ENCODE data around the gene RAB7A. TPM values are rescaled to one million over a fixed set of nuclear protein-coding genes. Genes with fewer than 3 reads are reported as not detected.

RAB7A gene
- 194 TPM for total RNA-seq

- peak; percentile 99 for DNase-seq (ENCODE audit: low spot score)
Measured at GRCh38 chr3:128726023-128727016, at the start of gene RAB7A. Gene RAB7A (plus strand): TSS chr3:128726183. CDS start chr3:128795368, 69,185 bp downstream.

GRCh38 chr3:128679338-128679737 lies 46.6 kb upstream of the RAB7A start:
- DNase-seq (ENCODE audit: low spot score), result no peak

- DNase-seq (ENCODE audit: low spot score), result peak; percentile 98
Measured at GRCh38 chr3:128680603-128681368, 45.2 kb upstream of the RAB7A start.

DNA sequence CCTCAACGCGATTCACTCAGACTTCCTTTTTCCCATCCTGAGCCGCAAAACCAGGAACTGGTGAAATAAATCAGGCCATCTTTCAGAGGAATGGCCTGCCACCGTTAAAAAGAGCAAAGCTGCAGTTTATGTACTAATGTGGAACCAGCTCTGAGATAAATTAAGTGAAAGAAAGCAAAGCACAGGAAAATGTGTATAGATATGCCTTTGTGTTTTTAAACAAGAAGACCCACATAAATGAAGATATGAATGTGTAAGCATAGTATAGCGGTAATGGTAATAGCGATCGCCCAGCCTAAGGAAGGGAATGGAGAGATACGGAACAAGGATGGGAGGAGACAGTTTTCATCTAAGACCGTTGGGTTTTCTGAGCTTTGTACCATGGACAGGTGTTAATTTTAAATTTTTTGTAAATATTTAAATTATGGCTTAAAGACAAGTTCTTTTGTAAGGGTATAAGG lies 44.6 kb upstream of the RAB7A start:
- DNase-seq (ENCODE audit: low spot score), result no peak

DNA sequence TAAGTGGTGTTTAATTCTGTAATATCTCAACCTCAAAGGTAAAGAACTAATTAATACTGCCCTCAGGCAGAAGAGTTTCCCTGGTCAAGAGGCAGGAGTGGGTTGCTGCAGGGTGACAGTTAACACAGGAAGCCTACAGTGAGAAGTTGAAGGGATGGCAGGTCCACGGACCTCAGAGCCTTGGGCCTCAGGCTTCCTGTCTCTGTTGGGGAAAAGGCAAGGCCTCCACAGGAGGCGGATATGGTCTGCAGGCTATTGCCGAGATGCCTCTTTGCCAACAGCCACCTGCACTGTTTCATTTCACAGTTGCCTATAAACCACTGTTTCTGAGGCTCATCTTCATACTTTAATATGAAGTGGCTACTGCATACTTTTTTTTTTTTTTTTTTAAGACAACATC lies 42.0 kb upstream of the RAB7A start:
- DNase-seq (ENCODE audit: low spot score), result no peak

- no peak for DNase-seq (ENCODE audit: low spot score)
Measured at GRCh38 chr3:128684986-128685726, 40.8 kb upstream of the RAB7A start.

DNA sequence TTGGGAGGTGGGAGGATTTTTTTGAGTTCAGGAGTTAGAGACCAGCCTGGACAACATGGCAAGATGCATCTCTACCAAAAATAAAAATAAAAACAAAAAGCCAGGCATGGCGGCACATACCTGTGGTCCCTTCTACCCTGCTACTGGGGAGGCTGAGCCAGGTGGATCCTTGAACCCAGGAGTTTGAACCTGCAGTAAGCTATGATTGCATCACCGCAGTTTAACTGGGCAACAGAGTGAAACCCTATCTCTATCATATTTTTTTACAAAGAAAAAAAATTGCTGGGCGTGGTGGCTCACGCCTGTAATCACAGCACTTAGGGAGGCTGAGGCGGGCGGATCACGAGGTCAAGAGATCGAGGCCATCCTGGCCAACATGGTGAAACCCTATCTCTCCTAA lies 39.5 kb upstream of the RAB7A start:
- no peak for DNase-seq (ENCODE audit: low spot score)

- no peak for DNase-seq (ENCODE audit: low spot score)
Measured at GRCh38 chr3:128689060-128689459, 36.9 kb upstream of the RAB7A start.

GRCh38 chr3:128693696-128694095 lies 32.3 kb upstream of the RAB7A start:
- DNase-seq (ENCODE audit: low spot score), result no peak

GRCh38 chr3:128697341-128697740 lies 28.6 kb upstream of the RAB7A start:
- no peak for DNase-seq (ENCODE audit: low spot score)

GRCh38 chr3:128698211-128699047 lies 27.6 kb upstream of the RAB7A start:
- no peak for DNase-seq (ENCODE audit: low spot score)

DNA sequence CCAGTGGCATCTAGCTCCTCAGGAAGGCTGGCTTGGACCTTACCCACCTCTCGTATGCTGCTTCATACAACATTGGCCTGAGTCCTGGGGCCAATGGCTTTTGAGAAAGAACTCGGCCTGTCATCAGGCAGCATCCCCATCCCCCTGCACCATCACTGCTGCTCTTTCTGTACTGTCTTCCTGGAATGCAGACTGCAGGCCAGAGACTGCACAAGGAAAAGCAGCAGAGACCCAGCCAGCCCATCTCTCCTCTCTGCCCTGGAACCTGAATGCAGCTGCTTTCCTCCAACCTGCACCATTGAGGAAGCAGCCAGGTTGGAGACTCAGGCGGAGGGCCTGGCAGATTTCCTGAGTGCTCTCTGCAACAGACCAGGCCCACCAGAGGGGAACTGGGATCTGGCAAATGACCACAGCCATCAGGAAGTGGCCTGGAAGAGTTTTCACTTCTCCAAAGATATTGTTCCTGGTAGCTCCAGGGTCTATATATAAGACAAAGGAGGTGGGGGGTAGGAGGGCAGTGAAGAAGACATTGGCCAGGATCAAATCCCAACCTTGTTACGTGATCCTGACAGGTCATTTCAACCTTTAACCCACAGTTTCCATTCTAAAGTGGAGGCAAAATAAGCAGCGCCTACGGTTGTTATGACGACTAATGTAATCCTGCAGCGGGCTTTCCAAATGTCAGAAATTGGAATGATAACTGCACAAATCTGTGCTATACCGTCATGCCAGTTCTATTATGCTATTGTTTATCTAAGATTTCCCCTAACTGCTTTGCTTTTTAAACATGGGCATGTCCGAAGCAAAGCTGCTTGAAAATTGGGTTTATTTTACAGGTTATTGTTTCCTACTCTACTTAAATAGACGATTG lies 24.4 kb upstream of the RAB7A start:
- DNase-seq (ENCODE audit: low spot score), result no peak

DNA sequence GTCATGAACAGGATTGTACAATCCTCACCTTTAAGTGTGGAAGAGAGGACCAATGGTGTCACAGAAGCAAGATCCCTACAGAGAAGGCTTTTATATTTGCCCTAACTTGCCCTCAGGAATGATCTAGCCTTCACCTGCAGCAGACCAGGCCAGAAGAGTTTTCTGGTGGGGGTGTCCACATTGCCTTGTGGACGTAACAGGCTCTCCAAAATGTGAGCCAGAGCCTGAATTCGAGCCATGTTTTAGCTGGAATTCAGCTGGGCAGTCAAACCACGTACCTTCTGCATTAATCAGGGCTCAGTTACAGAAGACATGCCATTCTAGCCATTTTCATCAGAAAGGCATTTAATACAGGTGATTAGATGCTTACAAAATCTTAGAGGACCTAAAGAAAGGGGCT lies 23.6 kb upstream of the RAB7A start:
- DNase-seq (ENCODE audit: low spot score), result no peak

DNA sequence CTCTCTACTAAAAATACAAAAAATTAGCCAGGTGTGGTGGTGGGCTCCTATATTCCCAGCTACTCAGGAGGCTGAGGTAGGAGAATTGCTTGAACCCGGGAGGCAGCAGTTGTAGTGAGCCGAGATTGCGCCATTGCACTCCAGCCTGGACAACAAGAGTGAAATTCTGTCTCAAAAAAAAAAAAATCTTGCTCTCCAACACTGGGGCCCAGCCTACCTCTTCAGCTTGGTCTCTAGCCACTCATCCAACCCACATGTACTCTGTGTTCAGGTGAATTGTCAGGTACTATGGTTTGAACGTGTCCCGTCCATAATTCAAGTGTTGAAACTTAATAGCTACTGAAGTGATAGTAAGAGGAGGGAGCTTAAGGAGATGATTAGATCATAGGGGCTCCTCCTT lies 22.4 kb upstream of the RAB7A start:
- no peak for DNase-seq (ENCODE audit: low spot score)

DNA sequence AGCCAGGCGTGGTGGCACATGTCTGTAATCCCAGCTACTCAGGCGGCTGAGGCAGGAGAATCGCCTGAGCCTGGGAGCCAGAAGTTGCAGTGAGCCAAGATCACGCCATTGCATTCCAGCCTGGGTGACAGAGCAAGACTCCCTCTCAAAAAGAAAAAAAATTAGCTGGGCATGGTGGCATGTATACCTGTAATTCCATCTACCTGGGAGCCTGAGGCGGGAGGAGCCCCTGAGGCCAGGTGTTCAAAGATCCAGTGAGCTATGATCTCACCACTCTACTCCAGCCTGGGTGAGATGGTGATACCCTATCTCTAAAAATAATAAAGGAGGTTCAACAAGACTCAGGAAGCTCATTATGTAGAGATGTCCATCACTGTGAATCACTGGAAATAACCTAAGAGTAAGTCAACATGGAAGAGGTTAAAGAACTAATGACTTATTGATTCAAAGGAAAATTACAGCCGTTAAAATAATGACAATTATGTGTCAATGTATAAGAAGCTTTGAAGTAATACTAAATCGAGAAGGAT lies 19.8 kb upstream of the RAB7A start:
- DNase-seq (ENCODE audit: low spot score), result no peak

DNA sequence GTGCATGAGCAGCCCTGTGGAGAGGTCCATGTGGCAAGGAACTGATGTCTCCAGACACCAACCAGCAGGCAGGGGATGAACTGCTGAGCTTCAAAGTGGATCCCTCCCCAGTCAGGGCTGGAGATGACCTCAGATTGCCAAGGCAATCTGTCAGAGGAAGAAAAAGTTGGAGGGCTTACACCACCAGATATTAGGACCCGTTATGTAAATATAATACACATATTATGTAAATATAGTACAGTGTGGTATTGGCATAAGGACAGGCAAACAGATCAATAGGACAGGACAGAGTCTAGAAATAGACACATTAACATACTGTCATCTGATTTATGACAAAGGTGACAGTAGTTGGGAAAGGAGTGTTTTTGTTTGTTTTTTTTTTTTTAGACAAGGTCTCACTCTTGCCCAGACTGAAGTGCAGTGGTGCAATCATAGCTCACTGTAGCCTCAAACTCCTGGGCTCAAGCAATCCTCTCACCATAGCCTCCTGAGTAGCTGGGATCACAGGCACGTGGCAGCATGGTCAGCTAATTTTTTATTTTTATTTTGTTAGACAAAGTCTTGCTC lies 18.0 kb upstream of the RAB7A start:
- no peak for DNase-seq (ENCODE audit: low spot score)

DNA sequence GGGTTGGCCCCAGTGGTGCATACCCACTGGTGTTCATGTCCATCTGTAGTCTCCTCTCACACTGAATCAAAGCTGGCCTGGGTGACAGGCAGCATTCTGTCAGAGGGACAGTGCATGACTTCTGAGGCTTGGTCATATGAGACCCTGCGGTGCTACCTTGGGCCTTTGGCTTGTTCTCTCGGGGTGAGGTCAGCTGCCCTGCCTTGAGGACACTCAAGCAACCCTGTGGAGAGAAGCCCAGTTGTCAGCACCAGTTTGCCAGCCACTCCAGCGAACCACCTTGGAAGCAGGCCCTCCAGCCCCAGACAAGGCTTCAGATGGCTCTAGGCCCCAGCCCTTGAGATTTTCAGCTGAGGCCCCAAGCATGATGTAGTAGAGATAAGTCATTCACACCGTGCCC lies 16.9 kb upstream of the RAB7A start:
- no peak for DNase-seq (ENCODE audit: low spot score)

GRCh38 chr3:128709506-128710210 lies 16.3 kb upstream of the RAB7A start:
- peak; percentile 42 for DNase-seq (ENCODE audit: low spot score)
